Posterior vena cava (tissue), 2 donors: ENCODE measurements around the gene PTGIS. TPM values are rescaled to one million over a fixed set of nuclear protein-coding genes. Genes with fewer than 3 reads are reported as not detected.

Experiments
- DNase-seq: peaks from one replicate; pipeline ENCODE4 v3.0.0-alpha.2; 2020; ENCODE audit warnings: low spot score
- intact Hi-C, 2 donors: fragments of 100-400 bp; cut with DNase I; formaldehyde crosslinking; loops; one replicate each; pipeline versions ENCODE4 v1.14.1 to v1.14.2; 2022 to 2023
- total RNA-seq, 2 donors: library from RNA; stranded (reverse); fragmentation: NEBNext Ultra II Directional; extraction: Animal tissue kit (Norgen Biotek cat#: 25700); gene quantifications; one replicate each; pipeline ENCODE4 v1.2.1, GENCODE V29; 2021
- donor health status: DM: yes; HTN: yes; CAD: no.
- donor health status: DM: yes; HTN: yes; CAD: no.

PTGIS gene
- total RNA-seq, 2 donors from 2014 or later, result 359 to 447 TPM

GRCh38 chr20:49484180-49485140, 83.5 kb downstream of the PTGIS start:
- peak; percentile 95 for DNase-seq
- intact Hi-C loops, result loop anchor here (2.0 to 5.0 kb wide), 3 partner anchors 102 to 152 kb away; no protein-coding TSS in a partner anchor

GRCh38 chr20:49483696-49484123, 84.2 kb downstream of the PTGIS start:
- intact Hi-C loops, result loop anchor here (2.0 to 5.0 kb wide), 3 partner anchors 101 to 151 kb away; no protein-coding TSS in a partner anchor
- no peak for DNase-seq

GRCh38 chr20:49483018-49483695, 84.8 kb downstream of the PTGIS start:
- intact Hi-C loops, result loop anchor here (5.0 kb wide), 2 partner anchors 101 to 151 kb away; no protein-coding TSS in a partner anchor
- DNase-seq, result no peak

- DNase-seq, result peak; percentile 87
- intact Hi-C loops, result loop anchor here (5.0 kb wide), 2 partner anchors 100 to 150 kb away; no protein-coding TSS in a partner anchor
Measured at GRCh38 chr20:49482621-49483017, 85.3 kb downstream of the PTGIS start, which contains the start of gene KCNB1. Gene KCNB1, minus strand, starts transcription at chr20:49482668. Its CDS starts 188 bp downstream, at chr20:49482480.

GRCh38 chr20:49482173-49482572, 85.8 kb downstream of the PTGIS start:
- DNase-seq, result no peak
- intact Hi-C loops, result loop anchor here (5.0 kb wide), 2 partner anchors 100 to 150 kb away; no protein-coding TSS in a partner anchor

GRCh38 chr20:49481116-49481515, 86.8 kb downstream of the PTGIS start:
- intact Hi-C loops, result loop anchor here (5.0 kb wide), 2 partner anchors 99 to 149 kb away; no protein-coding TSS in a partner anchor
- DNase-seq, result no peak

GRCh38 chr20:49480236-49480635, 87.7 kb downstream of the PTGIS start:
- no peak for DNase-seq
- intact Hi-C loops, result loop anchor here (5.0 kb wide), 2 partner anchors 98 to 148 kb away; no protein-coding TSS in a partner anchor

- intact Hi-C loops, result loop anchor here (5.0 kb wide), 2 partner anchors 97 to 147 kb away; no protein-coding TSS in a partner anchor
- DNase-seq, result no peak
Measured at GRCh38 chr20:49479785-49480184, 88.2 kb downstream of the PTGIS start.

GRCh38 chr20:49478754-49479689, 88.9 kb downstream of the PTGIS start:
- no peak for DNase-seq
- intact Hi-C loops, result no loop called here

GRCh38 chr20:49478266-49478665, 89.7 kb downstream of the PTGIS start:
- DNase-seq, result no peak
- intact Hi-C loops, result no loop called here

GRCh38 chr20:49477200-49477599, 90.7 kb downstream of the PTGIS start:
- no peak for DNase-seq
- intact Hi-C loops, result no loop called here

- intact Hi-C loops, result no loop called here
Measured at GRCh38 chr20:49476016-49476355, 92.0 kb downstream of the PTGIS start.

GRCh38 chr20:49475292-49476015, 92.5 kb downstream of the PTGIS start:
- DNase-seq, result no peak
- intact Hi-C loops, result no loop called here

More at GRCh38 chr20:49476016-49476355, 92.0 kb downstream of the PTGIS start:
- DNase-seq, result no peak

GRCh38 chr20:49471397-49471796, 96.5 kb downstream of the PTGIS start:
- DNase-seq, result no peak
- intact Hi-C loops, result no loop called here

GRCh38 chr20:49470922-49471321, 97.0 kb downstream of the PTGIS start:
- intact Hi-C loops, result no loop called here
- no peak for DNase-seq

- intact Hi-C loops, result no loop called here
- no peak for DNase-seq
Measured at GRCh38 chr20:49469060-49469459, 98.9 kb downstream of the PTGIS start.

GRCh38 chr20:49468412-49468811, 99.5 kb downstream of the PTGIS start:
- intact Hi-C loops, result no loop called here
- peak; percentile 37 for DNase-seq
